IPS DF 4.7 (cell line): ENCODE results near the gene PHACTR4.
"Not testable (repeated sequence)": the region's sequence is repeated elsewhere in the genome, so short reads cannot be mapped to it uniquely, and the experiment has no call there.

Experiments used
- DNase-seq: peaks from one replicate; pipeline ENCODE4 v3.0.0-alpha.2; 2013; ENCODE audit warnings: low spot score; ENCODE audit errors: extremely low read depth

Gene PHACTR4

DNA sequence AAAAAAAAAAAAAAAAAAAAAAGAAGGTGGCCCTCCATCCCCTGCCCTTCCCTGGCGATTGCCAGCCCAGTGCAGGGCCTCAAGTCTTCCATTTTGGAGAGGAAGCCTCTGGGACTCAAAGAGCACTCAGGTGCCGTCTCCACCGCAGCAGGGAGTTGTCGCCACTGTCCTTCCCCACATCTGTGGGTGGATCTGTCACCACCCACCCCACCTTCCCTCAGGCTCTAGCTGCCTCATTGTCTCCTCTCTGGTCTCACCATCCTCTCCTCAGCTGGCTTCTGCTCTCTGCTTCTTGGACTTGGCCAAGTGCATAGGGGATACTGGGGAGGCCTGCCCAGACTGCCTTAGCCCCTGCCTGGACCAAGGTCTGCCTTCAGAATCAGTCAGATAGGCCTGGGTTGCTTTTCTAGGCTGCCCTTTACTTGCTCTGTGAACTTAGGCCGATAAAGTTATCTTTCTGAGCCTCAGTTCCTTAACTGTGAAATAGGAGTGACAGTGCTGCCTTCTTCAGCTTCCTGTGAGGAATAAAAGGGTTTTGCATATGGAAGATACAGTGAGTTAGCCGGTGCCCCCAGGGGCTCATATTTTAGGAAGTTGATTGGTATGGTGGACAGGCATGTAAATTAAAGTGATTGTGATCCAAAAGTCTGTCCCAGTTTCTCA, 152.1 kb downstream of the PHACTR4 start:
- no peak for DNase-seq

DNA sequence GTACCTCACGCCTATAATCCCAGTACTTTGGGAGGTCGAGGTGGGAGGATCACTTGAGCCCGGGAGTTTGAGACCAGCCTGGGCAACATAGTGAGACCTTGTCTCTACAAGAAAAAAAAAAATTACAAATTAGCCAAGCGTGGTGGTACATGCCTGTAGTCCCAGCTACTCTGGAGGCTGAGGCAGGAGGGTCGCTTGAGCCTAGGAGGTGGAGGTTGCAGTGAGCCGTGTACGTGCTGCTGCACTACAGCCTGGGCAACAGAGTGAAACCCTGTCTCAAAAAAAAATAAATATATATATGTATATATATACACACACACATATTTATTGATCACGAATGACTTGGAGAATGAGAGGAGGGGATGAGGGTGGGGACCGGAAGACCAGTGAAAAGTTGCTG, 153.0 kb downstream of the PHACTR4 start:
- not testable (repeated sequence) for DNase-seq

- not testable (repeated sequence) for DNase-seq
These were observed 155.6 kb downstream of the PHACTR4 start for GRCh38 chr1:28525002-28525642.

DNA sequence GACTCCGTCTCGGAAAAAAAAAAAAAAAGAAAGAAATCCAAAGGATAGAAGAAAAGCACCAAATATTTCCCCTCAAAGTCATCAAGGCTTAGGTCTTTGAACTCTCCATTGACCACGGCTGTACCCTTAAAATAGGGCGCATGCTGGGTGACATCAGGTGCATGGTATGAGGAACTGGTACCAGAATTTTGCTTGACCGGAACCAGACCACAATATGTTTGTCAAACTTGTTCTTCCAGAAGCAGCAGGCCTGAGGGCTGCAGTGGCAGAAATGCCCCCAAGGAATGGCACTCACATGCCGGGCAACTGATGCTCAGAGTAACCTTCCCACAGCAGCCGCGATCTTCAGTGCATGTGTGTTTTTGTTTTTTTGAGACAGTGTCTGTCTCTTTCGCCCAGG, 157.3 kb downstream of the PHACTR4 start:
- no peak for DNase-seq

- no peak for DNase-seq
These were observed 160.9 kb downstream of the PHACTR4 start for GRCh38 chr1:28530456-28530855.

DNA sequence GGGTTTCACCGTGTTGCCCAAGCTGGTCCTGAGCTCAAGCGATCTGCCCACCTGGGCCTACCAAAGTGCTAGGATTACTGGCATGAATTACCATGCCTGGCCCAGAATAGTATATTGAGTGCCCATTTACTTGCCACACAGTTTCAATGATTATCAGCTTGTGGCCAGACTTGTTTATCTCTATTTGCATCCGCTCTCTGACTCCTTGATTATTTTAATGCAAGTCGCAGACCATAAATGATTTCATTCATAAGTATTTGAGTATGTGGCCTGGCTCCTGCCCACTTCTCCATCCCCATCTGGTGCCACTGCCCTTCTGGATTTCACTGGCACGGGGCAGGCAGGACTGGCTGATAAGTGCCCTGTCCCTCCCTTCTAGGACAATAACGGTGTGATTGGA, 165.1 kb downstream of the PHACTR4 start:
- DNase-seq: no peak

- DNase-seq: no peak
These were observed 165.6 kb downstream of the PHACTR4 start for GRCh38 chr1:28535180-28535579.

- DNase-seq: no peak
These were observed 168.1 kb downstream of the PHACTR4 start for GRCh38 chr1:28537457-28538199.

GRCh38 chr1:28538286-28538685, 168.7 kb downstream of the PHACTR4 start:
- no peak for DNase-seq

DNA sequence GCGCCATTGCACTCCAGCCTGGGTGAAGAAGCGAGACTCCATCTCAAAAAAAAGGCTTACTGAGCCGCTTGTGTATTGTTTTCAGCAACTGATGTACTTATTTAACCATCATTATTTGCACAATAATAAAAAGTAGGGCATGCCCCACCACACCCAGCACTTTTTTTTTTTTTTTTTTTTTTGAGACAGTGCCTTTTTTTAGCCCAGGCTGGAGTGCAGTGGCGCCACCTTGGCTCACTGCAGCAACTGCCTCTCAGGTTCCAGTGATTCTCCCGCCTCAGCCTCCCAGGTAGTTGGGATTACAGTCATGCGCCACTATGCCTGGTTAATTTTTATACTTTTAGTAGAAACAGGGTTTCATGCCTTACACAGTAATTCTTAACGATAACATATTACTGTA, 171.1 kb downstream of the PHACTR4 start:
- DNase-seq: no peak

GRCh38 chr1:28541414-28542015, 172.0 kb downstream of the PHACTR4 start:
- DNase-seq: not testable (repeated sequence)

DNA sequence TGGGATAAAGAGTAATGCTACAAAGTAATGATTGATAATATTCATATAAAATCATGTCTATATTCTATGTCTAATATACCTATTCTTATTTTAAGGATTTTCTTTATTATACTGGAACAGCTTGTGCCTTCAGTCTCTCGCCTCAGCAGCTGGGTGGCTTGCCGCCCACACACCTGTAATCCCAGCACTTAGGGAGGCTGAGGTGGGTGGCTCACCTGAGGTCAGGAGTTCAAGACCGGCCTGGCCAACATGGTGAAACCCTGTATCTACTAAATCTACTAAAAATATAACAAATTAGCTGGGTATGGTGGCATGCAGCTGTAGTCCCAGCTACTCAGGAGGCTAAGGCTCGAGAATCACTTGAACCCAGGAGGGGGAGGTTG, 175.7 kb downstream of the PHACTR4 start:
- no peak for DNase-seq

DNA sequence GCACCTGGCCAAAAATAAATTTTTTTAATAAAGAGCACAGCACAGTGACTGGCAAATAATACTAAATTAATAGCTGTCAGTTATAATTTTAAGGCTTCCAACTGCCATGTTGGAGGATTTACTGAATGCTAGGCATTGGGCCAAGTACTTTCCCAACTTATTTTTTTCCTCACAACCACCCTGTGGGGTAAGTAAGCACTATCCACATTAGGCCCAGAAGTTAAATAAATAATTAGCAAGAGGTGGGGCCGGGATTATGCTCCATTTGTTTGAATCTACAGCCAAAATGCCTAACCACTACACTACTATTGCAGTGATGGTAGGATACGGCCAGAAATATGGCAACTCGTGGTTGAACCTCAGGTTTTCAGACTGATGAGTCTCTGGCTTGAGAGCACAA, 178.8 kb downstream of the PHACTR4 start:
- no peak for DNase-seq
